Fibroblast of mammary gland (primary cell): ENCODE results near the gene MYO3B.
A peak's percentile ranks its signal among the peaks of the same experiment; 100 is the strongest.

Source experiments
- DNase-seq: peaks from one replicate; pipeline ENCODE4 v3.0.0-alpha.2; 2010; ENCODE audit warnings: low read depth
- H3K4me3 ChIP-seq: 2 replicates; pipeline ENCODE4 v1.5.1; 2011; ENCODE audit warnings: low read depth, mild to moderate bottlenecking, low read length, moderate library complexity; ENCODE audit not compliant: control insufficient read depth
- CTCF ChIP-seq: conservative IDR thresholded peaks from 2 replicates; pipeline ENCODE4 v1.5.1; 2011; ENCODE audit warnings: low read depth, low read length, inconsistent platforms; ENCODE audit not compliant: control insufficient read depth, insufficient read depth

MYO3B gene

GRCh38 chr2:170305711-170306110, 127.8 kb downstream of the MYO3B start:
- DNase-seq = no peak
- no peak overlapping the region for H3K4me3 ChIP-seq
- TF ChIP-seq CTCF = no peak

GRCh38 chr2:170306293-170306873, 128.4 kb downstream of the MYO3B start:
- DNase-seq = no peak
- H3K4me3 ChIP-seq = no peak overlapping the region
- TF ChIP-seq CTCF = no peak

- no peak overlapping the region for H3K4me3 ChIP-seq
- DNase-seq = no peak
- no peak for TF ChIP-seq CTCF
These were observed 129.1 kb downstream of the MYO3B start for GRCh38 chr2:170307052-170307451.

GRCh38 chr2:170307555-170308351, 129.8 kb downstream of the MYO3B start:
- DNase-seq = no peak
- no peak overlapping the region for H3K4me3 ChIP-seq
- TF ChIP-seq CTCF = no peak

GRCh38 chr2:170310876-170311502, 133.0 kb downstream of the MYO3B start:
- no peak for DNase-seq
- no peak for TF ChIP-seq CTCF
- no peak overlapping the region for H3K4me3 ChIP-seq

- H3K4me3 ChIP-seq = no peak overlapping the region
- no peak for TF ChIP-seq CTCF
- DNase-seq = peak; percentile 11
These were observed 135.5 kb downstream of the MYO3B start for GRCh38 chr2:170313347-170313991.
